ENCODE results near the gene HNRNPM.
"Not testable (repeated sequence)": the region's sequence is repeated elsewhere in the genome, so short reads cannot be mapped to it uniquely, and the experiment has no call there.

The HNRNPM gene

GRCh38 chr19:8513036-8513686, 68.4 kb downstream of the HNRNPM start:
- in situ Hi-C loops (cut with MboI; ENCODE audit: low sequenced_read_pairs, unreplicated experiment) = no loop called here
- TF ChIP-seq, protein P1, sequence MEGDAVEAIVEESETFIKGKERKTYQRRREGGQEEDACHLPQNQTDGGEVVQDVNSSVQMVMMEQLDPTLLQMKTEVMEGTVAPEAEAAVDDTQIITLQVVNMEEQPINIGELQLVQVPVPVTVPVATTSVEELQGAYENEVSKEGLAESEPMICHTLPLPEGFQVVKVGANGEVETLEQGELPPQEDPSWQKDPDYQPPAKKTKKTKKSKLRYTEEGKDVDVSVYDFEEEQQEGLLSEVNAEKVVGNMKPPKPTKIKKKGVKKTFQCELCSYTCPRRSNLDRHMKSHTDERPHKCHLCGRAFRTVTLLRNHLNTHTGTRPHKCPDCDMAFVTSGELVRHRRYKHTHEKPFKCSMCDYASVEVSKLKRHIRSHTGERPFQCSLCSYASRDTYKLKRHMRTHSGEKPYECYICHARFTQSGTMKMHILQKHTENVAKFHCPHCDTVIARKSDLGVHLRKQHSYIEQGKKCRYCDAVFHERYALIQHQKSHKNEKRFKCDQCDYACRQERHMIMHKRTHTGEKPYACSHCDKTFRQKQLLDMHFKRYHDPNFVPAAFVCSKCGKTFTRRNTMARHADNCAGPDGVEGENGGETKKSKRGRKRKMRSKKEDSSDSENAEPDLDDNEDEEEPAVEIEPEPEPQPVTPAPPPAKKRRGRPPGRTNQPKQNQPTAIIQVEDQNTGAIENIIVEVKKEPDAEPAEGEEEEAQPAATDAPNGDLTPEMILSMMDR (IDR thresholded peaks at IDR 0.05; ENCODE audit: borderline replicate concordance, control extremely low read depth, extremely low read depth, insufficient read depth, missing control alignments) = no peak
- no peak for DNase-seq (ENCODE audit: low spot score)

GRCh38 chr19:8513687-8514504, 69.1 kb downstream of the HNRNPM start, which contains the start of gene ZNF414:
TSS of gene ZNF414 (minus strand) at chr19:8514167. CDS start at chr19:8514046, 121 bp downstream.
- TF ChIP-seq, protein P1 (IDR thresholded peaks at IDR 0.05; ENCODE audit: borderline replicate concordance, control extremely low read depth, extremely low read depth, insufficient read depth, missing control alignments) = no peak
- in situ Hi-C loops (cut with MboI; ENCODE audit: low sequenced_read_pairs, unreplicated experiment) = no loop called here
- peak; percentile 99 for DNase-seq (ENCODE audit: low spot score)

DNA sequence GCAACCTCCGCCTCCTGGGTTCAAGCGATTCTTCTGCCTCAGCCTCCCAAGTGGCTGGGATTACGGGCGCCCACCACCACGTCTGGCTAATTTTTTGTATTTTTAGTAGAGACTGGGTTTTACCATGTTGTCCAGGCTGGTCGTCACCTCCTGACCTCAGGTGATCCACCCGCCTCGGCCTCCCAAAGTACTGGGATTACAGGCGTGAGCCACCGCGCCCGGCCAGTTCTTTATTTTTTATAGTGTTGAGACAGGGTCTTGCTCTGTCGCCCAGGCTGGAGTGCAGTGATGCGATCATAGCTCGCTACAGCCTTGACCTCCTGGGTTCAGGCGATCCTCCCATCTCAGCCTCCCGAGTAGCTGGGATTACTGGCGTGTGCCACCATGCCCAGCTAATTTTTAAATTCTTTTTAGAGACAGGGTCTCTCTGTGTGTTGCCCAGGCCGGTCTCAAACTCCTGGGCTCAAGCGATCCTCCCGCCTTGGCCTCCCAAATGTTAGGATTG, 69.8 kb downstream of the HNRNPM start:
- DNase-seq (ENCODE audit: low spot score); in situ Hi-C loops (cut with MboI; ENCODE audit: low sequenced_read_pairs, unreplicated experiment): not testable (repeated sequence)

GRCh38 chr19:8515317-8515716, 70.5 kb downstream of the HNRNPM start:
- no peak for DNase-seq (ENCODE audit: low spot score)
- TF ChIP-seq, protein P1 (IDR thresholded peaks at IDR 0.05; ENCODE audit: borderline replicate concordance, control extremely low read depth, extremely low read depth, insufficient read depth, missing control alignments) = no peak
- in situ Hi-C loops (cut with MboI; ENCODE audit: low sequenced_read_pairs, unreplicated experiment) = no loop called here

GRCh38 chr19:8517551-8518442, 73.0 kb downstream of the HNRNPM start:
- DNase-seq (ENCODE audit: low spot score) = no peak
- TF ChIP-seq, protein P1 (IDR thresholded peaks at IDR 0.05; ENCODE audit: borderline replicate concordance, control extremely low read depth, extremely low read depth, insufficient read depth, missing control alignments) = no peak
- in situ Hi-C loops (cut with MboI; ENCODE audit: low sequenced_read_pairs, unreplicated experiment) = no loop called here

- in situ Hi-C loops (cut with MboI; ENCODE audit: low sequenced_read_pairs, unreplicated experiment) = no loop called here
- TF ChIP-seq, protein P1 (IDR thresholded peaks at IDR 0.05; ENCODE audit: borderline replicate concordance, control extremely low read depth, extremely low read depth, insufficient read depth, missing control alignments) = no peak
- no peak for DNase-seq (ENCODE audit: low spot score)
Observed at GRCh38 chr19:8518536-8518935, 73.8 kb downstream of the HNRNPM start.
